SK-MEL-5 (cell line): ENCODE data around the gene MCCC2. TPM values are rescaled to one million over a fixed set of nuclear protein-coding genes. Genes with fewer than 3 reads are reported as not detected.
A peak's percentile ranks its signal among the peaks of the same experiment; 100 is the strongest.
"Not testable (repeated sequence)": the region's sequence is repeated elsewhere in the genome, so short reads cannot be mapped to it uniquely, and the experiment has no call there.

ENCODE experiments used
- DNase-seq: peaks from one replicate; pipeline ENCODE4 v3.0.0-alpha.2; 2016; ENCODE audit warnings: low read depth, low spot score
- in situ Hi-C: cut with HindIII; loops from 2 replicates; pipeline ENCODE4 v1.10.0; 2016; ENCODE audit warnings: low sequenced_read_pairs, high pct_unique_total_duplicates, low pct_unique_long_range_greater_than_20kb
- total RNA-seq: library from RNA; depleted of rRNA; stranded (reverse); fragments of >200 nt; shearing (Covaris generic); gene quantifications from 2 replicates; pipeline ENCODE4 v1.2.3, GENCODE V29; 2014

Gene MCCC2
- total RNA-seq, 1 experiment from 2014 or later = 56.4 TPM

DNA sequence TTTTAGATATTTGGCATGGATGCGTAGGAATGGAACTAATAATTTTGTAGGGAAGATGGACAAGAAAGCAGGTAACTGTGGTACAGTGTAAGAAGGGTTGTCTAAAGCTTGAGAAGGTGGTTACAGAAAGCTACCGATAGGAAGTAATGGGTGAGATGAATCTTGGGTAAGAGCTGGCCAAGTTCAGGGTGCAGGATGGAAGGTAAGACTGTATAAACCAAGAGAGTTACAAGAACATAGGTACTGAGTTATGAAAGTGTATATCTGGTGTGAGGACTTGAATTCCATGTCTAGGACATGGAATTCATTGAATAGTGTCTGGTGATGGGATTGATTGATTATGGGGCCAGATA is 1.4 kb downstream of the MCCC2 start:
- in situ Hi-C loops = no loop called here
- no peak for DNase-seq

- in situ Hi-C loops = no loop called here
- no peak for DNase-seq
These were observed 2.8 kb downstream of the MCCC2 start for GRCh38 chr5:71589903-71590302.

GRCh38 chr5:71591100-71591499 is 4.0 kb downstream of the MCCC2 start:
- in situ Hi-C loops = no loop called here

GRCh38 chr5:71596169-71596568 is 9.0 kb downstream of the MCCC2 start:
- DNase-seq = no peak
- in situ Hi-C loops = no loop called here

More at GRCh38 chr5:71591100-71591499, 4.0 kb downstream of the MCCC2 start:
- no peak for DNase-seq

- DNase-seq = no peak
- in situ Hi-C loops = no loop called here
These were observed 9.9 kb downstream of the MCCC2 start for GRCh38 chr5:71597001-71597400.

GRCh38 chr5:71600783-71601182 is 13.6 kb downstream of the MCCC2 start:
- in situ Hi-C loops = no loop called here
- peak; percentile 5 for DNase-seq

DNA sequence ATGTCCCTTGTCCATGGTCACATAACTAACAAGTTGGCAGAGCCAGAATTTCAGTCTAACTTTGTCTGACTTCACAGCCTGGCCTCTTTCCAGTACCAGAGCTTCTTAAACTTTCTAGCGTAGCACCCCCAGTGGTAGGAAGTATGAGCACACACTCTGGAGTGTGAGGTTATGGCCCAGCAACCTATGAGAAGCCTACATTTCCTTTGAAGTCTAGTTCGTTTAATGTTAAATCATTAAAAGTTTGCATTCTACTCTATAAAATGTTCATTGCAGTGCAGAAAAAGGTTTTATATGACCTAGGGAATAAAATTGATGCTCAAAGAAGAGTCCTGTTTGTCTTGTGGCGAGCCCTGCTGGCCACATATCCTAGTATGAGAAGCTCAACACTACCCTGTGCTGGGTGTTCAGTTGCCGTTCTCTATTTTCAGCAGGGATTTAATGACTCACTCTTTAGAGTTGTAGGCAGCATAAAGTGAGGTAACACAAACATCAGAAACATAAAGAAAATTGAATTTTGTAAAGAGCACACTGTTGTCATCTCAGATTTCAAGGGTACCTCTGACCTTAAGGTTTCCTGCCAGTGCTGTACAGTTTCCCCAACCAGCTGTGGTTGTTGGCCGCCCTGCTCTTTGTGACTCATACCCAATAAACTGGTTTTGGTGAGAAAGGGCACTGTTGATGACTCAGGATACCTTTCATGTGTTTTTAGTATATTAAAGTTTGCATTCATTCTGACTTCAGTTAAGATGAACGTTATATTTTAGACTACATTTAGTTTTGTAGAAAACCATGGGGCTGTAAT is 14.3 kb downstream of the MCCC2 start:
- in situ Hi-C loops = no loop called here
- DNase-seq = peak; percentile 91

GRCh38 chr5:71609916-71610315 is 22.8 kb downstream of the MCCC2 start:
- DNase-seq, in situ Hi-C loops: not testable (repeated sequence)

- in situ Hi-C loops = no loop called here
These were observed 28.7 kb downstream of the MCCC2 start for GRCh38 chr5:71615809-71616208.

DNA sequence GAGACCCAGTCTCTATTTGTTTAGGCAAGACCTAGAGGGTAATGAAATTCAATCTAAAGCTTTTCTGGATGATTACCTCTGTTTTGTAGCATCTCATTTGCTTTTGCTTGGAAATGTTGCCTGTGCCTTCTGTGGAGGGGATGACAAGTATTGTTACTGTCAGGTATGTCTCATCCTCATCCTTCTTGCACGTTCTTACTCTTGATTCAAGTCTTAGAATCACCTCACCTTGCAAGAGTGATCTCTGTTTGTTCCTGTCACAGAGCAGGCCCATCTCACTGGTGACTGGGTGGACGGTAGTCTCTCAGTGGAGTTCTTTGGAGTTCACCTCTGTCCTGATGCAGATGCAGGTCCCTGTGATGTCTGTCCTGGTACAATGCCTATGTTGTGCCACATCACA is 33.5 kb downstream of the MCCC2 start:
- no peak for DNase-seq
- in situ Hi-C loops = no loop called here

More at GRCh38 chr5:71615809-71616208, 28.7 kb downstream of the MCCC2 start:
- DNase-seq = no peak

DNA sequence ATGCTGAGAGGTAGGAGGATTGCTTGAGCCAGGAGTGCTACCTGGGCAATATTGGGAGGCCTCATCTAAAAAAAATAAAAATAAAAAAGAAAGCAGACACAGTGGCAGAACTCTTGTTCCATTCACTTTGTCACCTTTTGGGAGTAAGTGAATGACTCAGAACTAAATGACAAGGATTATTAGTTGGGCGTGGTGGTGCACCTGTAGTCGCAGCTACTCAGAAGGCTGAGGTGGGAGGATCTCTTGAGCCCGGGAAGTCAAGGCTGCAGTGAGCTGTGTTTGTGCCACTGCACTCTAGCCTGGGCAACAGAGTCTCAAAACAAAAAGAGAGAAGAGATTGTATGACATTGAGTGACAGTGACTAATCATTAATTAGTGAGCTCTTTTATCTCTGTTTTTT is 34.1 kb downstream of the MCCC2 start:
- in situ Hi-C loops = no loop called here
- DNase-seq = no peak

GRCh38 chr5:71621741-71622140 is 34.6 kb downstream of the MCCC2 start:
- in situ Hi-C loops = no loop called here
- DNase-seq = no peak

DNA sequence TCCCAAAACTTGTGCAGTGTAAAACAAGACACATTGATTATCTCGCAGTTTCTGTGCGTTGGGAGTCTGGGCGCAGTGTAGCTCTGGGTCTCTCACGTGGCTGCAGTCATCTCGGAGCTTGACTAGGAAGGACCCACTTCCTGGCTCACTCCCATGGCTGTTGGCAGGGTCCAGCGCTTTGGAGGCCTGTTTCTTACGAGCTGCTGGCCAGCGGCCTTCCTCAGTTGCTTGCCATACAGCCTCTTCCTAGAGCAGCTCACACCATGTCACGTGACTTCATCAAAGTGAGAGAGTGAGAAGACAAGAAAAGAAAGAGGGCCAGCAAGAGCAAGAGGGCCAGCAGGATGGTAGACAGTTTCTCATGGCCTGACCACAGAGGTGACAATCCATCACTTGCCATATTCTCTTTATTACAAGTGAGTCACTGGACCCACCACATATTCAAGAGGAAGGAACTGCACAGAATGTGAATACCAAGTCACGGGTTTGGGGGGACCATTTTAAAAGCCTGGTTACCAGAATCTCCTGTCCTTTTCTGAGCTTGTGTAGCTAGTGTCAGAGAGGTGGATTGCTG is 36.2 kb downstream of the MCCC2 start:
- in situ Hi-C loops = no loop called here
- no peak for DNase-seq

GRCh38 chr5:71629950-71630349 is 42.8 kb downstream of the MCCC2 start:
- in situ Hi-C loops = no loop called here
- no peak for DNase-seq

- no peak for DNase-seq
These were observed 43.9 kb downstream of the MCCC2 start for GRCh38 chr5:71631070-71631469.

GRCh38 chr5:71632168-71632567 is 45.0 kb downstream of the MCCC2 start:
- in situ Hi-C loops = no loop called here
- DNase-seq = no peak

More at GRCh38 chr5:71631070-71631469, 43.9 kb downstream of the MCCC2 start:
- in situ Hi-C loops = no loop called here

DNA sequence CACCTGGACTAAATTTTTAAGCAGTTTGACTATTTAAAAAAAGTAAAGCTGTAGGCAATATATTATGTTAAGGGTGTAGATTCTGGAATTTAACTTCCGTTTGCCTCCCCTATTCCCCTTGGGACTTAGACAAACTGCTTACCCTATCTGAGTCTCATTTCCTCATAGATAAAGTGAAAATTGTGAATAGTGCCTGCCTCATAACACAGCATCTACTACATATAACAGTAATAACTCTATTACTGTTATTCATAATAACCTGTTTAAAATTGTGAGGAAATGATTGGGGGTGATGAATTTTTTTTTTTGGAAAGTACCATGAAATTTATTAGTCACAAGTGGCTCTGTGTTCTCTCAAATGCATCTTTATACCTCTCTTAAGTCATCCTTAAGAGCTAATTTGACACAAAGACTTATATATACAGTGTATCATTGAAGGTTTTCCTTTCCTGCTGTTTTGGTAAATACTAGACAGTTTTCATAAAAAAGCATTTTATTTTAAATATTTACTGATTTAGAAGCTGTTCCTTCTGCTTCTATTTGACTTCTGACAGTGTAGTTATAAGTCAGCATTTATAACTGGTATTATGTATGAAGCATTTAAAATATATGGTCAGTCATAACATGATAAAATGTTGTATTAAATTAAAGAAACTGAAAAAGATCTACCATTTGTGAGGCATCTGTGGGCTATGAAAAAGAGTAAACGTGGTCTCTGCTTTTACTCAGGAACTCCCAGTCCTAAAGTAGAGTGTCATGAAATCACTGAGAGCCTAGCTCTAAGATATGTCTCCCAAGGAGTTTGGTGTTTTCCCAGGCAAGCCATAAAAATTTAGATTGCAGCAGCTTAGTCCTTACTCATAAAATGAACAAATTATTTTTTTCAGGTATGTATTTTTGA is 46.4 kb downstream of the MCCC2 start:
- DNase-seq = no peak
- in situ Hi-C loops = no loop called here

DNA sequence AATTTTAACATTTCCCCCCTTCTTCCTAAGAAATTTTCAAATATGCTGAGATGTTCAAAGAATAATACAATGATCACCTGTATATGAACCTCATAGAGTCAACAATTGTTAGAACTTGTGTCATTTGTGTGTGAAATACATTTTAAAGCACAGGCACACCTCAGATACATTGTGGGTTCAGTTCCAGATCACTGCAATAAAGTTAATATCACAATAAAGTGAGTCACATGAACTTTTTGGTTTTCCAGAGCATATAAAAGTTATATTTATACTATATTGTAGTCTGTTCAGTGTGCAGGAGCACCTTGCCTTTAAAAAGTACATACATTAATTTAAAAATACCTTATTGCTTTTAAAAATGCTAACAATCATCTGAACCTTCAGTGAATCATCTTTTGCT is 50.0 kb downstream of the MCCC2 start:
- no peak for DNase-seq
- in situ Hi-C loops = no loop called here
